Iris pigment epithelial cell (primary cell): ENCODE measurements around the gene FOXQ1.
"Not testable (repeated sequence)": the region's sequence is repeated elsewhere in the genome, so short reads cannot be mapped to it uniquely, and the experiment has no call there.

Experiments used
- DNase-seq: peaks from one replicate; pipeline ENCODE4 v3.0.0-alpha.2; 2011; ENCODE audit warnings: low read depth

FOXQ1 gene

GRCh38 chr6:1291381-1291780 lies 20.5 kb upstream of the FOXQ1 start:
- DNase-seq = no peak

GRCh38 chr6:1295420-1295819 lies 16.5 kb upstream of the FOXQ1 start:
- no peak for DNase-seq

GRCh38 chr6:1296079-1296478 lies 15.8 kb upstream of the FOXQ1 start:
- DNase-seq = no peak

- DNase-seq = peak; percentile 54
Measured at GRCh38 chr6:1296542-1296941, 15.4 kb upstream of the FOXQ1 start.

- DNase-seq = peak; percentile 43
Measured at GRCh38 chr6:1297746-1298145, 14.2 kb upstream of the FOXQ1 start.

GRCh38 chr6:1298768-1299167 lies 13.1 kb upstream of the FOXQ1 start:
- no peak for DNase-seq

GRCh38 chr6:1306133-1306532 lies 5.8 kb upstream of the FOXQ1 start:
- no peak for DNase-seq

GRCh38 chr6:1309366-1309765 lies 2.5 kb upstream of the FOXQ1 start:
- no peak for DNase-seq

GRCh38 chr6:1310628-1311399 lies 1.1 kb upstream of the FOXQ1 start:
- no peak for DNase-seq

GRCh38 chr6:1312203-1312472 lies 240 bp downstream of the FOXQ1 start:
- no peak for DNase-seq

- peak; percentile 37 for DNase-seq
Measured at GRCh38 chr6:1312473-1313367, 822 bp downstream of the FOXQ1 start.

- DNase-seq = no peak
Measured at GRCh38 chr6:1313384-1313766, 1.5 kb downstream of the FOXQ1 start.

- peak; percentile 25 for DNase-seq
Measured at GRCh38 chr6:1313767-1314503, 2.0 kb downstream of the FOXQ1 start.

- no peak for DNase-seq
Measured at GRCh38 chr6:1314617-1315016, 2.7 kb downstream of the FOXQ1 start.

GRCh38 chr6:1315201-1315559 lies 3.3 kb downstream of the FOXQ1 start:
- no peak for DNase-seq

- no peak for DNase-seq
Measured at GRCh38 chr6:1315560-1316386, 3.9 kb downstream of the FOXQ1 start.

- peak; percentile 22 for DNase-seq
Measured at GRCh38 chr6:1316489-1316971, 4.6 kb downstream of the FOXQ1 start.

GRCh38 chr6:1317302-1317815 lies 5.5 kb downstream of the FOXQ1 start:
- DNase-seq = no peak

GRCh38 chr6:1318036-1318435 lies 6.1 kb downstream of the FOXQ1 start:
- no peak for DNase-seq

GRCh38 chr6:1318584-1318983 lies 6.7 kb downstream of the FOXQ1 start:
- not testable (repeated sequence) for DNase-seq

GRCh38 chr6:1321738-1322137 lies 9.8 kb downstream of the FOXQ1 start:
- peak; percentile 73 for DNase-seq

- DNase-seq = no peak
Measured at GRCh38 chr6:1322156-1322555, 10.3 kb downstream of the FOXQ1 start.
